Measurements from ENCODE around the gene ELSPBP1. TPM values are rescaled to one million over a fixed set of nuclear protein-coding genes. Genes with fewer than 3 reads are reported as not detected.
"Not testable (repeated sequence)": the region's sequence is repeated elsewhere in the genome, so short reads cannot be mapped to it uniquely, and the experiment has no call there.

The ELSPBP1 gene
- total RNA-seq, 2 donors from 2014 or later = not detected

- no peak for ATAC-seq (replicated peaks)
- Mint-ChIP-seq H3K4me3 (no peak overlapping the region), H3K9me3 (no peaks in the 10 kb centered on the region), H3K27ac (no peak overlapping the region), H3K4me1 (no peaks in the 10 kb centered on the region), H3K27me3 (peaks cover 3% of the 10 kb centered on the region), H3K36me3 (ENCODE audit: low read depth) (no peaks in the 10 kb centered on the region)
These were observed 67.2 kb downstream of the ELSPBP1 start for GRCh38 chr19:48061401-48062344.

- no peak overlapping the region for H3K4me3 Mint-ChIP-seq
- peaks cover 3% of the 10 kb centered on the region for H3K27me3 Mint-ChIP-seq
- H3K9me3 Mint-ChIP-seq = no peaks in the 10 kb centered on the region
- H3K36me3 Mint-ChIP-seq (ENCODE audit: low read depth) = no peaks in the 10 kb centered on the region
- no peak overlapping the region for H3K27ac Mint-ChIP-seq
- ATAC-seq (replicated peaks) = no peak
- H3K4me1 Mint-ChIP-seq = no peaks in the 10 kb centered on the region
These were observed 70.1 kb downstream of the ELSPBP1 start for GRCh38 chr19:48064509-48064908.

- no peak for ATAC-seq (replicated peaks)
- H3K27me3 Mint-ChIP-seq = no peaks in the 10 kb centered on the region
- no peak overlapping the region for H3K27ac Mint-ChIP-seq
- no peaks in the 10 kb centered on the region for H3K9me3 Mint-ChIP-seq
- H3K4me3 Mint-ChIP-seq = no peak overlapping the region
- no peaks in the 10 kb centered on the region for H3K4me1 Mint-ChIP-seq
- H3K36me3 Mint-ChIP-seq (ENCODE audit: low read depth) = peaks cover 5% of the 10 kb centered on the region
These were observed 75.0 kb downstream of the ELSPBP1 start for GRCh38 chr19:48069435-48069834.

- not testable (repeated sequence) for H3K4me3 Mint-ChIP-seq; H3K36me3 Mint-ChIP-seq (ENCODE audit: low read depth); H3K9me3 Mint-ChIP-seq; H3K27me3 Mint-ChIP-seq; H3K27ac Mint-ChIP-seq; ATAC-seq (replicated peaks); H3K4me1 Mint-ChIP-seq
These were observed 75.8 kb downstream of the ELSPBP1 start for GRCh38 chr19:48070177-48070769.

Other genes with a start within 250 kb of the ELSPBP1 start
- 100 to 1,000 TPM; 274 to 467 TPM for gene NOP53, start 249.1 kb upstream of the ELSPBP1 start, total RNA-seq
- gene SELENOW, start 215.9 kb upstream of the ELSPBP1 start, total RNA-seq = 100 to 1,000 TPM; 126 to 127 TPM
- not detected for gene TPRX1, start 190.1 kb upstream of the ELSPBP1 start, total RNA-seq
- under 1 TPM in 1 of 2 donors, not detected in 1; 0.16 TPM for gene CRX, start 172.7 kb upstream of the ELSPBP1 start, total RNA-seq
- gene TPRX2, start 135.4 kb upstream of the ELSPBP1 start, total RNA-seq = not detected
- not detected for gene SULT2A1, start 108.3 kb upstream of the ELSPBP1 start, total RNA-seq
- not detected for gene BSPH1, start 2.5 kb upstream of the ELSPBP1 start, total RNA-seq
- not detected for gene CABP5, start 49.4 kb downstream of the ELSPBP1 start, total RNA-seq
- 10 to 100 TPM in 1 of 2 donors, 1 to 10 TPM in 1; 9.0 to 57.2 TPM for gene PLA2G4C, start 116.2 kb downstream of the ELSPBP1 start, total RNA-seq
- gene LIG1, start 175.7 kb downstream of the ELSPBP1 start, total RNA-seq = 100 to 1,000 TPM; 154 to 206 TPM
- 10 to 100 TPM in 1 of 2 donors, 1 to 10 TPM in 1; 9.9 to 11.3 TPM for gene ZSWIM9, start 176.0 kb downstream of the ELSPBP1 start, total RNA-seq